Gastrocnemius medialis (tissue), 4 donors: Measurements from ENCODE around the gene VIPR2.

Experiments used
- CTCF ChIP-seq, 5 experiments: fragments of 450-650 bp in 3 of 5; fragments of 200-600 bp in 2 of 5; sonication (generic) in 2 of 5; IDR thresholded peaks in 4 of 5; conservative IDR thresholded peaks in 1 of 5; 1 replicate in 4 of 5; 2 replicates in 1 of 5; pipeline ENCODE4 v1.5.1; 2016 to 2019; ENCODE audit warnings: antibody characterized with exemption in 5 of 5, mild to moderate bottlenecking in 3 of 5, moderate library complexity in 3 of 5
- POLR2A ChIP-seq, 2 donors: fragments of 450-650 bp; IDR thresholded peaks; one replicate each; pipeline ENCODE4 v1.6.1; 2017; ENCODE audit warnings: antibody characterized with exemption in 2 of 2, mild to moderate bottlenecking in 2 of 2, moderate library complexity in 2 of 2

DNA sequence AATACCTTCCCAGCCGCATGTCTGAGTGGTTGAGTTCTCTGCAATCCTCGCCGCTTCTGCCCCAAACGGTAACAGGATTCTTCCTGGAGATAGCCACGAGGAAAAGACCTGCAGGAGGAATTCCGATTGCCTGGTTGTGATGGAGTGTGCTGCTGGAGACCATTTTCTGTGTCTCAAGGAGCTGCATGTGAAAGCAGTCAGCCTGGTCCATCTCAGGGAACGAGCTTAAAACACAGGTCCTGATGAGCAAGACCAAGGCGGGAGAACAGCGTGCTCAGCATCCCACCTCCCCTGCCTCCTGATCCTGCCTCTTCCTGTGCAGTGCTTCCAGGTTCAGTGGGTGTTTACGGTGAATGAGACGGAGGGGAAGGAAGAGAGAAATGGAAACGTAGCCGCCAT is 26.5 kb downstream of the VIPR2 start:
- TF ChIP-seq POLR2A (IDR thresholded peaks at IDR 0.05) = no peak
- no peak for TF ChIP-seq CTCF (IDR thresholded peaks at IDR 0.05 in 4 of 5, conservative IDR thresholded peaks at IDR 0.05 in 1 of 5)
